Activated T-helper 1 cell treated with anti-CD3 and anti-CD28 coated beads, Interleukin-12 subunit alpha, Interleukin-12 subunit beta, Interleukin-2, Interleukin-4 antibody, amounts not matched to agents 30 ng/mL and 10 ng/mL and 1 ng/mL, durations not matched to agents 14 hours and 24 hours and 36 hours (primary cell): ENCODE results near the gene SND1. TPM values are rescaled to one million over a fixed set of nuclear protein-coding genes. Genes with fewer than 3 reads are reported as not detected.

Source experiments
- DNase-seq: peaks from one replicate; pipeline ENCODE4 v3.0.0; 2021; ENCODE audit warnings: low spot score
- H3K27ac Mint-ChIP-seq: one replicate; pipeline ENCODE4 v1.8.0; 2021; ENCODE audit warnings: mild to moderate bottlenecking, mixed read lengths
- H3K27me3 Mint-ChIP-seq: one replicate; pipeline ENCODE4 v1.8.0; 2022; ENCODE audit warnings: mild to moderate bottlenecking, moderate library complexity, mixed read lengths; ENCODE audit not compliant: insufficient read depth
- H3K36me3 Mint-ChIP-seq: one replicate; pipeline ENCODE4 v1.8.0; 2021; ENCODE audit warnings: low read depth, mixed read lengths
- H3K4me1 Mint-ChIP-seq: one replicate; pipeline ENCODE4 v1.8.0; 2021; ENCODE audit warnings: low read depth, mixed read lengths
- H3K4me3 Mint-ChIP-seq: one replicate; pipeline ENCODE4 v1.8.0; 2021; ENCODE audit warnings: mild to moderate bottlenecking, moderate library complexity, mixed read lengths
- H3K9me3 Mint-ChIP-seq: one replicate; pipeline ENCODE4 v1.8.0; 2021; ENCODE audit warnings: mixed read lengths
- intact Hi-C: fragments of 100-400 bp; cut with micrococcal nuclease; formaldehyde crosslinking; loops from one replicate; pipeline ENCODE4 v1.15.1; 2024
- total RNA-seq: library from RNA; stranded (reverse); gene quantifications from 2 replicates; pipeline ENCODE4 v1.2.3, GENCODE V29; 2022

The SND1 gene
- total RNA-seq, 1 donor from 2014 or later = 292 TPM

- peaks cover 44% of the 10 kb centered on the region for H3K36me3 Mint-ChIP-seq
- no peak overlapping the region for H3K27ac Mint-ChIP-seq
- no peak for DNase-seq
- peaks cover 25% of the 10 kb centered on the region for H3K9me3 Mint-ChIP-seq
- intact Hi-C loops = no loop called here
- H3K27me3 Mint-ChIP-seq = no peaks in the 10 kb centered on the region
- peaks cover under 1% of the 10 kb centered on the region for H3K4me1 Mint-ChIP-seq
- H3K4me3 Mint-ChIP-seq = no peak overlapping the region
These were observed 324.2 kb downstream of the SND1 start for GRCh38 chr7:127976056-127976737.

DNA sequence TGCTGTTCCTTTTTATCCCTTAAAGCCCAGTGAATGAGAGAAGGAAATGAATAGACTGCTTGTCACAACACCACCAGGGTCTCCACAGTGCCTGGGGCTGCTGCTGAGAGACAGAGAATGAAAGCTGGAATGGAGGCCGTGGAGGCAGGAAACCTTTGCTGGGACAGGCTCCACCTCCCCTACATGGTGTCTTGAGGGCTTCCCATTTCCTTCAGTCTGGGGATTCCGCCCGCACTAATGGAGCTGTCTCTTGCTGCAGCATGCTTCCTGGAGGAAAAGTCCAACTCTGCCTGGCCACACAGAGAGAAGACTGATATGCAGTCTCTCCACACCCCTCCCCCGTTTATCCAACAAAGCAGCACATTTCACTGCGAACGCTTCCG is 324.7 kb downstream of the SND1 start:
- DNase-seq = no peak
- H3K4me3 Mint-ChIP-seq = no peak overlapping the region
- H3K27me3 Mint-ChIP-seq = no peaks in the 10 kb centered on the region
- H3K4me1 Mint-ChIP-seq = peaks cover 6% of the 10 kb centered on the region
- peaks cover 25% of the 10 kb centered on the region for H3K9me3 Mint-ChIP-seq
- intact Hi-C loops = no loop called here
- H3K36me3 Mint-ChIP-seq = peaks cover 43% of the 10 kb centered on the region
- no peak overlapping the region for H3K27ac Mint-ChIP-seq

- H3K36me3 Mint-ChIP-seq = peaks cover 39% of the 10 kb centered on the region
- intact Hi-C loops = no loop called here
- H3K27ac Mint-ChIP-seq = no peak overlapping the region
- DNase-seq = no peak
- H3K27me3 Mint-ChIP-seq = no peaks in the 10 kb centered on the region
- no peak overlapping the region for H3K4me3 Mint-ChIP-seq
- H3K9me3 Mint-ChIP-seq = peaks cover 25% of the 10 kb centered on the region
- H3K4me1 Mint-ChIP-seq = peaks cover 13% of the 10 kb centered on the region
These were observed 326.4 kb downstream of the SND1 start for GRCh38 chr7:127978421-127978820.

- H3K4me3 Mint-ChIP-seq = no peak overlapping the region
- DNase-seq = no peak
- peaks cover 20% of the 10 kb centered on the region for H3K4me1 Mint-ChIP-seq
- no peaks in the 10 kb centered on the region for H3K27me3 Mint-ChIP-seq
- H3K27ac Mint-ChIP-seq = peak overlapping the region; percentile 30
- intact Hi-C loops = no loop called here
- H3K9me3 Mint-ChIP-seq = peaks cover 25% of the 10 kb centered on the region
- peaks cover 41% of the 10 kb centered on the region for H3K36me3 Mint-ChIP-seq
These were observed 327.2 kb downstream of the SND1 start for GRCh38 chr7:127979113-127979727.

GRCh38 chr7:127979728-127980126 is 327.7 kb downstream of the SND1 start:
- Mint-ChIP-seq H3K4me1 (peaks cover 24% of the 10 kb centered on the region), H3K4me3 (no peak overlapping the region), H3K36me3 (peaks cover 39% of the 10 kb centered on the region), H3K9me3 (peaks cover 25% of the 10 kb centered on the region), H3K27me3 (no peaks in the 10 kb centered on the region), H3K27ac (no peak overlapping the region)
- intact Hi-C loops = no loop called here
- DNase-seq = no peak

- intact Hi-C loops = no loop called here
- no peak overlapping the region for H3K4me3 Mint-ChIP-seq
- H3K36me3 Mint-ChIP-seq = peaks cover 38% of the 10 kb centered on the region
- peaks cover 25% of the 10 kb centered on the region for H3K9me3 Mint-ChIP-seq
- H3K27ac Mint-ChIP-seq = no peak overlapping the region
- H3K27me3 Mint-ChIP-seq = no peaks in the 10 kb centered on the region
- H3K4me1 Mint-ChIP-seq = peaks cover 24% of the 10 kb centered on the region
- DNase-seq = no peak
These were observed 328.9 kb downstream of the SND1 start for GRCh38 chr7:127980901-127981300.

GRCh38 chr7:127981965-127982364 is 330.0 kb downstream of the SND1 start:
- no peak for DNase-seq
- H3K36me3 Mint-ChIP-seq = peaks cover 30% of the 10 kb centered on the region
- intact Hi-C loops = no loop called here
- peaks cover 24% of the 10 kb centered on the region for H3K4me1 Mint-ChIP-seq
- H3K9me3 Mint-ChIP-seq = peaks cover 24% of the 10 kb centered on the region
- no peak overlapping the region for H3K27ac Mint-ChIP-seq
- H3K27me3 Mint-ChIP-seq = no peaks in the 10 kb centered on the region
- no peak overlapping the region for H3K4me3 Mint-ChIP-seq

DNA sequence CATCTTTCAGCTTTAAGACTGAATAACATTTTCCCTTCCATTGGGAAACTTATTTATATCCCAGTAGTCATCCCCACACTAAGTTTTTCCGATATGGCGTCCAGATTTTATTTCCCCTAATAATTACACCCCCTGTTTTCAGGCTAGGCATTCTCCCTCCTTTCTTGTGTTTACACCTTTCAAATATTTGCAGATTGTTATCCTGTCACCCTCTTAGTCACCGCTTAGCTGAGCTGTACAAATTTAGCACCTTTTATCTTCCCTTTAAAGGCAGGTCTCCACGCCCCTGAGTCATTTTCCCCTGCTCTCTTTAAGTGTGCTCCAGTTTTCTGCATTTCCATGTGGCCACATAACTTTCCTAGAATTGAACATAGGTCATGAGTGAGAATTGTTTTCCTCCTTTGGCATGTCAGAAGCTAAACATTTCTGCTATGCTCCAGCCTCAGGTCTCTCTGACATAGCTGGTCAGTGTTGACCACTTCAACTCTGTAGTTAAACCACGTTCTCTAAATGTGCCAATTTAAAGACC is 331.9 kb downstream of the SND1 start:
- Mint-ChIP-seq H3K4me1 (peaks cover 24% of the 10 kb centered on the region), H3K27ac (peak overlapping the region; percentile 12), H3K27me3 (no peaks in the 10 kb centered on the region), H3K36me3 (peaks cover 19% of the 10 kb centered on the region), H3K4me3 (no peak overlapping the region), H3K9me3 (peaks cover 7% of the 10 kb centered on the region)
- intact Hi-C loops = no loop called here
- no peak for DNase-seq

GRCh38 chr7:127986581-127987521 is 334.9 kb downstream of the SND1 start:
- H3K27me3 Mint-ChIP-seq = no peaks in the 10 kb centered on the region
- no peak overlapping the region for H3K27ac Mint-ChIP-seq
- H3K4me3 Mint-ChIP-seq = no peak overlapping the region
- DNase-seq = no peak
- H3K4me1 Mint-ChIP-seq = peaks cover 17% of the 10 kb centered on the region
- intact Hi-C loops = no loop called here
- no peaks in the 10 kb centered on the region for H3K9me3 Mint-ChIP-seq
- peaks cover 24% of the 10 kb centered on the region for H3K36me3 Mint-ChIP-seq

GRCh38 chr7:127988751-127989150 is 336.8 kb downstream of the SND1 start:
- Mint-ChIP-seq H3K36me3 (peaks cover 31% of the 10 kb centered on the region), H3K27me3 (no peaks in the 10 kb centered on the region)
- intact Hi-C loops = no loop called here

GRCh38 chr7:127993317-127993716 is 341.3 kb downstream of the SND1 start:
- no peaks in the 10 kb centered on the region for H3K9me3 Mint-ChIP-seq

More at GRCh38 chr7:127988751-127989150, 336.8 kb downstream of the SND1 start:
- no peak for DNase-seq
- Mint-ChIP-seq H3K9me3 (no peaks in the 10 kb centered on the region), H3K4me3 (no peak overlapping the region), H3K27ac (no peak overlapping the region), H3K4me1 (peaks cover 8% of the 10 kb centered on the region)

DNA sequence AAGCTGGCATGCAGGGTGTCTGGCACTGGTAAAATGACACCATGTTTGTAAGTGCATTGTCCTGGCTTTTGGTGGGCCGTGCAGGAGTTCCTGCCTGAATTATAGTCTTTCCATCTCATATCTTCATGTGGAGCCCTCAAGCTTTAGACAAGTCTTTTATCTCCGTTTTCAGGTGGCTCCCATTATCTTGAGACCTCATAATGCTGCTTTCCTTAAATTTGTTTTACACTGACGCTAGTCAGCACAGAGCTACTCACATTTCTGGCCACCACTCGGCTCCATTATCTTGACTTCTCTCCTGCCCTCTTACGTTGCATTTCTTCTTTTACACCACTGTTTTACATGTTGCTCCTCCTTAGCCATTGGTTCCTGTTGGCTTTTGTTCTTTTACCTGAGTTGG is 342.0 kb downstream of the SND1 start:
- Mint-ChIP-seq H3K36me3 (peaks cover 37% of the 10 kb centered on the region), H3K4me3 (no peak overlapping the region), H3K27me3 (no peaks in the 10 kb centered on the region), H3K27ac (no peak overlapping the region), H3K9me3 (no peaks in the 10 kb centered on the region), H3K4me1 (peaks cover under 1% of the 10 kb centered on the region)
- intact Hi-C loops = no loop called here
- no peak for DNase-seq

More at GRCh38 chr7:127993317-127993716, 341.3 kb downstream of the SND1 start:
- intact Hi-C loops = no loop called here
- no peak overlapping the region for H3K27ac Mint-ChIP-seq
- no peak for DNase-seq
- no peak overlapping the region for H3K4me3 Mint-ChIP-seq
- peaks cover 37% of the 10 kb centered on the region for H3K36me3 Mint-ChIP-seq
- H3K27me3 Mint-ChIP-seq = no peaks in the 10 kb centered on the region
- no peaks in the 10 kb centered on the region for H3K4me1 Mint-ChIP-seq
